WTC11 (cell line): ENCODE results near the gene GTF3C2.

ENCODE experiments used
- CBFB ChIP-seq: sonication (generic); formaldehyde crosslinking; IDR thresholded peaks from 2 replicates; pipeline ENCODE4 v1.8.1; 2022; ENCODE audit warnings: mild to moderate bottlenecking, low read depth, missing genetic modification reagents
- CREM ChIP-seq: sonication (generic); formaldehyde crosslinking; IDR thresholded peaks from 2 replicates; pipeline ENCODE4 v1.8.1; 2022; ENCODE audit warnings: mild to moderate bottlenecking, missing genetic modification reagents, moderate library complexity
- ELF4 ChIP-seq: sonication (generic); formaldehyde crosslinking; IDR thresholded peaks from 2 replicates; pipeline ENCODE4 v1.8.1; 2022; ENCODE audit warnings: low read depth, mild to moderate bottlenecking, moderate library complexity, missing genetic modification reagents
- ESRRA ChIP-seq: sonication (generic); formaldehyde crosslinking; IDR thresholded peaks from 2 replicates; pipeline ENCODE4 v1.8.1; 2022; ENCODE audit warnings: mild to moderate bottlenecking, missing genetic modification reagents, borderline replicate concordance
- TF ChIP-seq, protein P1 (sequence below): fragments of 200-600 bp; IDR thresholded peaks from 2 replicates; pipeline ENCODE4 v1.8.0; 2022; ENCODE audit warnings: antibody characterized with exemption
- TF ChIP-seq, protein P2 (sequence below): sonication (generic); formaldehyde crosslinking; IDR thresholded peaks from 2 replicates; pipeline ENCODE4 v1.8.0; 2022; ENCODE audit warnings: mild to moderate bottlenecking, missing genetic modification reagents
- TF ChIP-seq, protein P3 (sequence below): sonication (generic); formaldehyde crosslinking; IDR thresholded peaks from 2 replicates; pipeline ENCODE4 v1.8.1; 2023; ENCODE audit warnings: mild to moderate bottlenecking, missing genetic modification reagents, borderline replicate concordance

DNA sequence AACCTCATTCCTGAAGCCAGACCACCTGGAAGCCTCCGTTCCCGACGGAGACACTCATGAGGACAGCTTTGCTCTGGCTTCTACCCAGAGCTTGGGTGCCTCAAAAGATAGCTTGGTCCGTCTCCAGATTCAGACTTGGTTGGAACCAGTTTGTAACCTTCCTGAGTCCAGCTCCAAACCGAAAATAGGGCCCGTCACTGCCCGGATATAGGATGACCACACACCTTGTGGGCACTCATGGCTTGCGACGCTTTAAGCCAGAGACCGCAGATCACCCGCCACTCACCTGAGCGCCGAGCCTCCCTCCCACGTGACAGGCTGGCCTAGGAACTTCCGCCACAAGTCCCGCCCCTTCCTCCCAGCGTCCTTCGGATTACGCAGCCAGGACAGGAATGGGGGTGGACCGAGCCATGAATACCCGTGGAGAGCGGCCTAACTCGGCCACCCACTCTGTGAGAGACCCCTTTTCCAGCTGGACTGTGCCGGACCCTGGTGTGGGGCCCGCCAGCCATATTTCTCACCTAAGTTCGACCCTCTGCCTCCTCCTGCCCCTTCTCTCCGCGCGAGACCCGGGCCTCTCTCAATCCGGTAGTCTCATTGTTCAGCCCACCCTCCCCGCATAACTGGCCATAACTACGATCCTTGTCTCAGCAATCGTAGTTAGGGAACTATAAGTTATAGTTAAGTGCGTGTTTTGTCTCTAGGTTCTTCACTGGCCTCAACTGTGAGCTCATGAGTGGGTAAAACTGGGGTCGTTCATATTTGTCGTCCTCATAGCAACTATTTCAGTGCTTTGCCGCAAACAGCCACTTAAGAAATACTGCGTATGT lies 33.6 kb downstream of the GTF3C2 start, which contains the start of gene MPV17:
- TF ChIP-seq, protein P1, sequence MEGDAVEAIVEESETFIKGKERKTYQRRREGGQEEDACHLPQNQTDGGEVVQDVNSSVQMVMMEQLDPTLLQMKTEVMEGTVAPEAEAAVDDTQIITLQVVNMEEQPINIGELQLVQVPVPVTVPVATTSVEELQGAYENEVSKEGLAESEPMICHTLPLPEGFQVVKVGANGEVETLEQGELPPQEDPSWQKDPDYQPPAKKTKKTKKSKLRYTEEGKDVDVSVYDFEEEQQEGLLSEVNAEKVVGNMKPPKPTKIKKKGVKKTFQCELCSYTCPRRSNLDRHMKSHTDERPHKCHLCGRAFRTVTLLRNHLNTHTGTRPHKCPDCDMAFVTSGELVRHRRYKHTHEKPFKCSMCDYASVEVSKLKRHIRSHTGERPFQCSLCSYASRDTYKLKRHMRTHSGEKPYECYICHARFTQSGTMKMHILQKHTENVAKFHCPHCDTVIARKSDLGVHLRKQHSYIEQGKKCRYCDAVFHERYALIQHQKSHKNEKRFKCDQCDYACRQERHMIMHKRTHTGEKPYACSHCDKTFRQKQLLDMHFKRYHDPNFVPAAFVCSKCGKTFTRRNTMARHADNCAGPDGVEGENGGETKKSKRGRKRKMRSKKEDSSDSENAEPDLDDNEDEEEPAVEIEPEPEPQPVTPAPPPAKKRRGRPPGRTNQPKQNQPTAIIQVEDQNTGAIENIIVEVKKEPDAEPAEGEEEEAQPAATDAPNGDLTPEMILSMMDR: no peak
- TF ChIP-seq, protein P2, sequence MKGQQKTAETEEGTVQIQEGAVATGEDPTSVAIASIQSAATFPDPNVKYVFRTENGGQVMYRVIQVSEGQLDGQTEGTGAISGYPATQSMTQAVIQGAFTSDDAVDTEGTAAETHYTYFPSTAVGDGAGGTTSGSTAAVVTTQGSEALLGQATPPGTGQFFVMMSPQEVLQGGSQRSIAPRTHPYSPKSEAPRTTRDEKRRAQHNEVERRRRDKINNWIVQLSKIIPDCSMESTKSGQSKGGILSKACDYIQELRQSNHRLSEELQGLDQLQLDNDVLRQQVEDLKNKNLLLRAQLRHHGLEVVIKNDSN (CRISPR knock-in tag): peak; percentile 97
- no peak for TF ChIP-seq ELF4 (CRISPR knock-in tag)
- TF ChIP-seq, protein P3, sequence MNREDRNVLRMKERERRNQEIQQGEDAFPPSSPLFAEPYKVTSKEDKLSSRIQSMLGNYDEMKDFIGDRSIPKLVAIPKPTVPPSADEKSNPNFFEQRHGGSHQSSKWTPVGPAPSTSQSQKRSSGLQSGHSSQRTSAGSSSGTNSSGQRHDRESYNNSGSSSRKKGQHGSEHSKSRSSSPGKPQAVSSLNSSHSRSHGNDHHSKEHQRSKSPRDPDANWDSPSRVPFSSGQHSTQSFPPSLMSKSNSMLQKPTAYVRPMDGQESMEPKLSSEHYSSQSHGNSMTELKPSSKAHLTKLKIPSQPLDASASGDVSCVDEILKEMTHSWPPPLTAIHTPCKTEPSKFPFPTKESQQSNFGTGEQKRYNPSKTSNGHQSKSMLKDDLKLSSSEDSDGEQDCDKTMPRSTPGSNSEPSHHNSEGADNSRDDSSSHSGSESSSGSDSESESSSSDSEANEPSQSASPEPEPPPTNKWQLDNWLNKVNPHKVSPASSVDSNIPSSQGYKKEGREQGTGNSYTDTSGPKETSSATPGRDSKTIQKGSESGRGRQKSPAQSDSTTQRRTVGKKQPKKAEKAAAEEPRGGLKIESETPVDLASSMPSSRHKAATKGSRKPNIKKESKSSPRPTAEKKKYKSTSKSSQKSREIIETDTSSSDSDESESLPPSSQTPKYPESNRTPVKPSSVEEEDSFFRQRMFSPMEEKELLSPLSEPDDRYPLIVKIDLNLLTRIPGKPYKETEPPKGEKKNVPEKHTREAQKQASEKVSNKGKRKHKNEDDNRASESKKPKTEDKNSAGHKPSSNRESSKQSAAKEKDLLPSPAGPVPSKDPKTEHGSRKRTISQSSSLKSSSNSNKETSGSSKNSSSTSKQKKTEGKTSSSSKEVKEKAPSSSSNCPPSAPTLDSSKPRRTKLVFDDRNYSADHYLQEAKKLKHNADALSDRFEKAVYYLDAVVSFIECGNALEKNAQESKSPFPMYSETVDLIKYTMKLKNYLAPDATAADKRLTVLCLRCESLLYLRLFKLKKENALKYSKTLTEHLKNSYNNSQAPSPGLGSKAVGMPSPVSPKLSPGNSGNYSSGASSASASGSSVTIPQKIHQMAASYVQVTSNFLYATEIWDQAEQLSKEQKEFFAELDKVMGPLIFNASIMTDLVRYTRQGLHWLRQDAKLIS (CRISPR knock-in tag): no peak
- TF ChIP-seq ESRRA (CRISPR knock-in tag): no peak
- no peak for TF ChIP-seq CBFB (CRISPR knock-in tag)
- no peak for TF ChIP-seq CREM (CRISPR knock-in tag)
